Retinal pigment epithelial cell (primary cell): ENCODE results near the gene GRK5.

Source experiments
- DNase-seq: peaks from one replicate; pipeline ENCODE4 v3.0.0-alpha.2; 2010; ENCODE audit warnings: low read depth
- H3K4me3 ChIP-seq: 2 replicates; pipeline ENCODE4 v1.5.1; 2011; ENCODE audit warnings: mild to moderate bottlenecking, low read length, control low read depth, moderate library complexity
- CTCF ChIP-seq: conservative IDR thresholded peaks from 2 replicates; pipeline ENCODE4 v1.5.1; 2011; ENCODE audit warnings: low read depth, low read length, control low read depth, inconsistent platforms

GRK5 gene

GRCh38 chr10:119211625-119212441 is 4.5 kb downstream of the GRK5 start:
- no peak for DNase-seq
- TF ChIP-seq CTCF: no peak
- no peak overlapping the region for H3K4me3 ChIP-seq

- no peak for TF ChIP-seq CTCF
- no peak for DNase-seq
- no peak overlapping the region for H3K4me3 ChIP-seq
These were observed 8.0 kb downstream of the GRK5 start for GRCh38 chr10:119215371-119215770.

- no peak for TF ChIP-seq CTCF
- DNase-seq: no peak
These were observed 8.8 kb downstream of the GRK5 start for GRCh38 chr10:119216127-119216526.

GRCh38 chr10:119217401-119217800 is 10.0 kb downstream of the GRK5 start:
- no peak for DNase-seq

More at GRCh38 chr10:119216127-119216526, 8.8 kb downstream of the GRK5 start:
- no peak overlapping the region for H3K4me3 ChIP-seq

GRCh38 chr10:119217991-119218490 is 10.7 kb downstream of the GRK5 start:
- no peak for TF ChIP-seq CTCF
- DNase-seq: no peak
- H3K4me3 ChIP-seq: no peak overlapping the region

More at GRCh38 chr10:119217401-119217800, 10.0 kb downstream of the GRK5 start:
- no peak for TF ChIP-seq CTCF
- no peak overlapping the region for H3K4me3 ChIP-seq

- H3K4me3 ChIP-seq: no peak overlapping the region
- DNase-seq: no peak
- no peak for TF ChIP-seq CTCF
These were observed 12.5 kb downstream of the GRK5 start for GRCh38 chr10:119219871-119220270.

GRCh38 chr10:119221201-119221600 is 13.8 kb downstream of the GRK5 start:
- no peak overlapping the region for H3K4me3 ChIP-seq
- TF ChIP-seq CTCF: no peak
- DNase-seq: no peak
